Activated T-helper 1 cell treated with anti-CD3 and anti-CD28 coated beads, Interleukin-12 subunit alpha, Interleukin-12 subunit beta, Interleukin-2, Interleukin-4 antibody, amounts not matched to agents 30 ng/mL and 10 ng/mL and 1 ng/mL, durations not matched to agents 14 hours and 24 hours and 36 hours (primary cell): ENCODE results near the gene PRR3. TPM values are rescaled to one million over a fixed set of nuclear protein-coding genes. Genes with fewer than 3 reads are reported as not detected.
"Not testable (repeated sequence)": the region's sequence is repeated elsewhere in the genome, so short reads cannot be mapped to it uniquely, and the experiment has no call there.

Experiments
- DNase-seq: peaks from one replicate; pipeline ENCODE4 v3.0.0; 2021; ENCODE audit warnings: low spot score
- H3K27ac Mint-ChIP-seq: one replicate; pipeline ENCODE4 v1.8.0; 2021; ENCODE audit warnings: mild to moderate bottlenecking, mixed read lengths
- H3K27me3 Mint-ChIP-seq: one replicate; pipeline ENCODE4 v1.8.0; 2022; ENCODE audit warnings: mild to moderate bottlenecking, moderate library complexity, mixed read lengths; ENCODE audit not compliant: insufficient read depth
- H3K36me3 Mint-ChIP-seq: one replicate; pipeline ENCODE4 v1.8.0; 2021; ENCODE audit warnings: low read depth, mixed read lengths
- H3K4me1 Mint-ChIP-seq: one replicate; pipeline ENCODE4 v1.8.0; 2021; ENCODE audit warnings: low read depth, mixed read lengths
- H3K4me3 Mint-ChIP-seq: one replicate; pipeline ENCODE4 v1.8.0; 2021; ENCODE audit warnings: mild to moderate bottlenecking, moderate library complexity, mixed read lengths
- H3K9me3 Mint-ChIP-seq: one replicate; pipeline ENCODE4 v1.8.0; 2021; ENCODE audit warnings: mixed read lengths
- intact Hi-C: fragments of 100-400 bp; cut with micrococcal nuclease; formaldehyde crosslinking; loops from one replicate; pipeline ENCODE4 v1.15.1; 2024
- total RNA-seq: library from RNA; stranded (reverse); gene quantifications from 2 replicates; pipeline ENCODE4 v1.2.3, GENCODE V29; 2022

The PRR3 gene
- total RNA-seq, 1 donor from 2014 or later, result 41.6 TPM

DNA sequence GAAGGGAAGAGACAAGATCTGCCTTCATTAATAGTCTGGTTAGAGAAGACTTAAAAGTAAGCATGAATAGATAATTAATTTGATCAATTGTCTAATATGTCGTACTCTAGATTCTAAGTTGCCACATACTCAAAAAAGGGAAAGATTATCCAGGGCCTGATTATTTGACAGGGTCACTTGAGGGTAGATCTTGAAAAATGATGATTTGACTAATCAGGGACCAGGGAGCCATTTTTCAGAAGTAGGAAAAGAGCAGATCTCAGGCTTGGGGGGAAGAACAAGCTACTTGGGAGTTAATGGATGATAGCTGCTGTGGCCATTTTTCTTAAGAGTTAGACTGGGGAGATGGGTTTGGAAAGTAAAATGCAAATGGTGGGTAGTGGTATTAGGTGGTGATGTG is 35.2 kb downstream of the PRR3 start:
- H3K36me3 Mint-ChIP-seq, result peaks cover 51% of the 10 kb centered on the region

DNA sequence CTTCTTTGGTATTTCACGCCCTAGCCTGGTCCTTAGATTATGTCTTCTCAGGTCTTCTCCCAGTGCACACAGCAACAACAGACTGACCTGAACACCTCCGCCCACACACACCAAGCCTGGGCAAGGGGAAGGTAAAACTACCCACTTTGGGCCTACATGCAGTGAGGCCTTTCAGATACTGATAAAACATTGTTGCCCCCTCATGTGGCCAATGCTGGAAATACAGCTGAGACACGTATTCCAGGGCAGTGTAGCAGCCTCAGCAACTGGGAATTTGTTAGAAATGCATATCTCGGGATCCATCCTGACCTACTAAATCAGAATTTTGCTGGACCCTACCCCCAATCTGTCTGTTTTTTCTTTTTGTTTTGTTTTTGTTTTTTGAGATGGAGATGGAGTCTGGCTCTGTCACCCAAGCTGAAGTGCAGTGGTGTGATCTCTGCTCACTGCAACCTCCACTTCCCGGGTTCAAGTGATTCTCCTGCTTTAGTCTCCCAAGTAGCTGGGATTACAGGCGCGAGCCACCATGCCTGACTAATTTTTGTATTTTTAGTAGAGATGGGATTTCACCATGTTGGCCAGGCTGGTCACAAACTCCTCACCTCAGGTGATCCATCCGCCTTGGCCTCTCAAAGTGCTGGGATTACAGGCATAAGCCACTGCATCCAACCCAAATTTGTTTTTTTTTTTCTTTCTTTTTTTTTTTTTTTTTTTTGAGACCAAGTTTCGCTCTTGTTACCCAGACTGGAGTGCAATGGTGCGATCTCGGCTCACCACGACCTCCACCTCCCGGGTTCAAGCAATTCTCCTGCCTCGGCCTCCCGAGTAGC is 40.4 kb downstream of the PRR3 start:
- intact Hi-C loops, result loop anchor here (1.0 to 2.0 kb wide), 3 partner anchors 15 to 115 kb away; no protein-coding TSS in a partner anchor
- Mint-ChIP-seq H3K27ac (peak overlapping the region; percentile 71), H3K36me3 (peaks cover 40% of the 10 kb centered on the region)
- not testable (repeated sequence) for H3K4me3 Mint-ChIP-seq, H3K9me3 Mint-ChIP-seq, H3K4me1 Mint-ChIP-seq, H3K27me3 Mint-ChIP-seq
- DNase-seq, result peak; percentile 63

More for the DNA sequence above, 35.2 kb downstream of the PRR3 start:
- Mint-ChIP-seq H3K9me3 (no peaks in the 10 kb centered on the region), H3K4me1 (peaks cover 12% of the 10 kb centered on the region), H3K27me3 (no peaks in the 10 kb centered on the region), H3K27ac (no peak overlapping the region), H3K4me3 (no peak overlapping the region)
- intact Hi-C loops, result no loop called here
- no peak for DNase-seq

GRCh38 chr6:30598912-30599624 is 42.0 kb downstream of the PRR3 start:
- Mint-ChIP-seq H3K9me3 (no peaks in the 10 kb centered on the region), H3K4me1 (peaks cover 18% of the 10 kb centered on the region), H3K27ac (no peak overlapping the region), H3K27me3 (no peaks in the 10 kb centered on the region), H3K4me3 (no peak overlapping the region), H3K36me3 (peaks cover 53% of the 10 kb centered on the region)
- DNase-seq, result no peak
- intact Hi-C loops, result no loop called here

- Mint-ChIP-seq H3K4me3 (no peak overlapping the region), H3K9me3 (no peaks in the 10 kb centered on the region), H3K36me3 (peaks cover 53% of the 10 kb centered on the region), H3K27ac (no peak overlapping the region), H3K27me3 (no peaks in the 10 kb centered on the region), H3K4me1 (peaks cover 18% of the 10 kb centered on the region)
- DNase-seq, result no peak
- intact Hi-C loops, result no loop called here
Measured at GRCh38 chr6:30599625-30600324, 42.7 kb downstream of the PRR3 start.

- DNase-seq, result no peak
- Mint-ChIP-seq H3K27ac (no peak overlapping the region), H3K4me3 (no peak overlapping the region), H3K9me3 (no peaks in the 10 kb centered on the region), H3K27me3 (no peaks in the 10 kb centered on the region), H3K4me1 (peaks cover 18% of the 10 kb centered on the region), H3K36me3 (peaks cover 57% of the 10 kb centered on the region)
- intact Hi-C loops, result no loop called here
Measured at GRCh38 chr6:30600451-30600961, 43.4 kb downstream of the PRR3 start.

DNA sequence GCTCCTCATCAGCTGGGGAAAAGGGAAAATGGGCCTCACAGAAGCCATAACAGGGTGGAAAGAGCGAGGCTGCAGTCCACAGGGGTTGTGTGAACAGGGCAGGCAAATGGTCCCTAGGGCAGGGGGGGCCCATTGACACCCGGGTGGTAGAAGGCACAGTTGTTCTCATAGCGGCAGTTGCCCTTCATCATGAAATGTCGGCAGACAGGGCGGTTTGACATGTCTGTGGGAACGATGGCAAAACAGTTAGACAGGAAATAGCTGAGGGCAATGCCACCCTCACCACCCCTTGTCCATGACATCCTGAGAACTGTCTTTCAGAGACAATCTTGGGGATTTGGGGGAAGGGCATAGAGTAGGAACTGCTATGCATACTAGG is 44.3 kb downstream of the PRR3 start:
- H3K4me1 Mint-ChIP-seq, result peaks cover 18% of the 10 kb centered on the region
- intact Hi-C loops, result no loop called here

DNA sequence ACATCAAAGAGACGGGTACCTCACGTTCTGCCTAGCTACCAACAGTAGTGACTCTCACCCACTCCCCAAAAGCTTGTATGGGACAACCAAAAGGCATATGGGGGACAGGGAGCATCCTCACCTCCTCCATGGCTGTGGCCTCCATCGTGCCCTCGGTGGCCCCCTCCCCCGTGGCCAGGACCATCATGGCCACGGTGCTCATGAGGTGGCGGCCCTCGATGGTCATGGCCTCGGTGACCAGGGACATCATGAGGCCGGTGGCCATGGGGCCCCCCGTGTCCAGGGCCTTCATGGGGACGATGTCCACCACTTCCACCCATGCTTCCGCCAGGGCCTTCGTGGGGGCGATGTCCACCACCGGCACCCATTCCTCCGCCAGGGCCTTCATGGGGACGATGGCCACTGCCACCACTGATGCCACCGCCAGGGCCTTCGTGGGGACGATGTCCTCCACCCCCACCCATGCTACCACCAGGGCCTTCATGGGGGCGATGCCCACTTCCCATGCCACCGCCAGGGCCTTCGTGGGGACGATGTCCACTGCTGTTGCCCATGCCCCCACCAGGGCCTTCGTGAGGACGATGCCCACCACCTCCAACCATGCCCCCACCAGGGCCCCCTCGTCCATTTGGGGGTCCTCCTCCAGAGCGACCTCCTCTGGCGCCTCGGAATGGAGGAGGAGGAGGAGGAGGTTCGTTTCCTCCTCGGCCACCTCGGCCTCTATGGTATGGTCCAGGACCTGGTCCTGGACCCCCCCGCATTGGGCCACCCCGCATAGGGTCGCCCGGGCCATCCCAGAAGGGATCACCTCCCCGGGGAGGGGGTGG is 44.9 kb downstream of the PRR3 start:
- intact Hi-C loops, result no loop called here
- no peak overlapping the region for H3K4me3 Mint-ChIP-seq
- no peak overlapping the region for H3K27ac Mint-ChIP-seq
- no peak for DNase-seq
- H3K27me3 Mint-ChIP-seq, result no peaks in the 10 kb centered on the region
- no peaks in the 10 kb centered on the region for H3K9me3 Mint-ChIP-seq
- H3K4me1 Mint-ChIP-seq, result peaks cover 17% of the 10 kb centered on the region
- H3K36me3 Mint-ChIP-seq, result peaks cover 69% of the 10 kb centered on the region

More for the DNA sequence above, 44.3 kb downstream of the PRR3 start:
- Mint-ChIP-seq H3K36me3 (peaks cover 64% of the 10 kb centered on the region), H3K9me3 (no peaks in the 10 kb centered on the region), H3K27me3 (no peaks in the 10 kb centered on the region), H3K27ac (peak overlapping the region; percentile 29), H3K4me3 (no peak overlapping the region)
- no peak for DNase-seq

GRCh38 chr6:30603961-30604360 is 46.9 kb downstream of the PRR3 start:
- no peak overlapping the region for H3K27ac Mint-ChIP-seq
- peaks cover 72% of the 10 kb centered on the region for H3K36me3 Mint-ChIP-seq
- no peak for DNase-seq
- H3K4me3 Mint-ChIP-seq, result no peak overlapping the region
- no peaks in the 10 kb centered on the region for H3K27me3 Mint-ChIP-seq
- H3K9me3 Mint-ChIP-seq, result no peaks in the 10 kb centered on the region
- H3K4me1 Mint-ChIP-seq, result peaks cover 23% of the 10 kb centered on the region
- intact Hi-C loops, result no loop called here

- no peaks in the 10 kb centered on the region for H3K27me3 Mint-ChIP-seq
- no peaks in the 10 kb centered on the region for H3K9me3 Mint-ChIP-seq
- H3K36me3 Mint-ChIP-seq, result peaks cover 74% of the 10 kb centered on the region
- no peak overlapping the region for H3K4me3 Mint-ChIP-seq
- peak overlapping the region; percentile 11 for H3K27ac Mint-ChIP-seq
- intact Hi-C loops, result loop anchor here (10.0 kb wide), 2 partner anchors 545 to 1255 kb away; partner anchors contain the start of genes NEU1, POLR1H and PPP1R11
- H3K4me1 Mint-ChIP-seq, result peaks cover 70% of the 10 kb centered on the region
- no peak for DNase-seq
Measured at GRCh38 chr6:30610065-30610464, 53.0 kb downstream of the PRR3 start.

DNA sequence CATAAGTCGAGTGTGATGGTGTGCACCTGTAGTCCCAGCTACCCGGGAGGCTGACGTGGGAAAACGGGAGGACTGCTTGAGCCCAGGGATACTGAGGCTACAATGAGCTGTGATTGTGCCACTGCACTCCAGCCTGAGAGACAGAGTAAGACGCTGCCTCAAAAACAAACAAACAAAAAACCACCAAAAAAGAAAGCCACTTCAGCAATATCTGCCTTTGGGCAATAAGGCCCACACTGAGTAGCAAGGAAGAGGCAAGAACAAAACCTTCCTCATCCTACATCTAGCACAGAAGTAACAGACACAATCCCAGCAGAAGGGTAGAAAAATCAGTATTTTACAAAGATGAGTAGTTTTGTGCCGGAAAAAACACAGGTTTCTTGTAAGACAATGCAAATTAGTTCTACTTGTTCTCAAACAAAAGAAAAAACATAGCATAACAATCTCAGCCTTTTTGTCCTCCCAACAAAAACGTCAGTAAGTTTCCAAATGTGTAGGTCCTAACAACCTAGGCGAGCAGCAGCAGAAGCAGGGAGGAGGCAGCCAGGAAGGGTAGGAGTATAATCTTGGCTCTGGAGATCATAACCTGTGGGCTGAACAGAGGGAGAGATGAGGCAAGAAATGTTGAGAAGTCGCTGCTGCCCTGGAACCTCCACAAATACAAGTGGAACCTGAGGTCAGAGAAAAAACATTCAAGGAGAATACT is 54.2 kb downstream of the PRR3 start:
- no peaks in the 10 kb centered on the region for H3K9me3 Mint-ChIP-seq
- intact Hi-C loops, result loop anchor here (10.0 kb wide), 2 partner anchors 547 to 1253 kb away; partner anchors contain the start of genes NEU1, POLR1H and PPP1R11

DNA sequence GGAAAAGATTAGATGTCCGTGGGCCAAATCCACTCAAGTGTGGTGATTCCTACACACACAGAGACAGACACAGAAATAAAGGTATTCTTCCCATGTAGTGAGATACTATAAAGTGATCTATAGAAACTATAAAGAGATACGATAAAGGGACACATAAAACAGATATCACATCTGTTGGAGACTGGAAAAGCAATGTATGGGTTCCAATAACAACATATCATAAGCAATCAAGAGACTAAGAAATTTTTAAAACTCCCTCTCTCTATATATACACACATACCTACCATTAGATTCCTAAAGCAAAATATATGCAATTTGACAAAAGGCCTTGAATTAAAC is 54.7 kb downstream of the PRR3 start:
- Mint-ChIP-seq H3K4me3 (no peak overlapping the region), H3K27me3 (no peaks in the 10 kb centered on the region), H3K9me3 (no peaks in the 10 kb centered on the region), H3K27ac (peak overlapping the region; percentile 26), H3K4me1 (peaks cover 70% of the 10 kb centered on the region), H3K36me3 (peaks cover 75% of the 10 kb centered on the region)
- intact Hi-C loops, result loop anchor here (2.0 to 10.0 kb wide), 3 partner anchors 15 to 1253 kb away; partner anchors contain the start of genes NEU1, POLR1H and PPP1R11
- DNase-seq, result no peak

More for the DNA sequence above, 54.2 kb downstream of the PRR3 start:
- peak overlapping the region; percentile 19 for H3K4me3 Mint-ChIP-seq
- peak overlapping the region; percentile 36 for H3K27ac Mint-ChIP-seq
- peaks cover 75% of the 10 kb centered on the region for H3K36me3 Mint-ChIP-seq
- H3K4me1 Mint-ChIP-seq, result peaks cover 70% of the 10 kb centered on the region
- no peaks in the 10 kb centered on the region for H3K27me3 Mint-ChIP-seq
- no peak for DNase-seq
